Lower leg skin (tissue), 4 donors: Measurements from ENCODE around the gene ZNF407. TPM values are rescaled to one million over a fixed set of nuclear protein-coding genes. Genes with fewer than 3 reads are reported as not detected.

Source experiments
- DNase-seq, 2 donors: peaks; one replicate each; pipeline ENCODE4 v3.0.0-alpha.2; 2019; ENCODE audit warnings: low spot score in 2 of 2
- H3K4me3 ChIP-seq: fragments of 200-600 bp; sonication (generic); 2 replicates; pipeline ENCODE4 v1.5.1; 2017; ENCODE audit warnings: mild to moderate bottlenecking, low read depth; ENCODE audit not compliant: poor library complexity, severe bottlenecking
- CTCF ChIP-seq, 3 donors: fragments of 450-650 bp; IDR thresholded peaks; one replicate each; pipeline ENCODE4 v1.5.1; 2016; ENCODE audit warnings: antibody characterized with exemption in 3 of 3, mild to moderate bottlenecking in 3 of 3, moderate library complexity in 2 of 3
- POLR2A ChIP-seq, 2 donors: fragments of 450-650 bp; IDR thresholded peaks; one replicate each; pipeline ENCODE4 v1.6.1; 2016 to 2017; ENCODE audit warnings: antibody characterized with exemption in 2 of 2, mild to moderate bottlenecking in 1 of 2, moderate library complexity in 1 of 2
- WGBS, 2 donors: methylation state at CpG; one replicate each; pipeline ENCODE4 v1.1.5; 2018; 5-methylcytosine and 5-hydroxymethylcytosine counted together
- intact Hi-C: fragments of 100-400 bp; cut with DNase I; formaldehyde crosslinking; loops from one replicate; pipeline ENCODE4 v1.15.0; 2023; ENCODE audit warnings: low total_unique reads
- total RNA-seq, 4 donors: library from RNA; depleted of rRNA; stranded (reverse); fragments of >200 nt; gene quantifications; one replicate each; pipeline ENCODE4 v1.1.0, GENCODE V29; 2016

Gene ZNF407
- total RNA-seq, 4 donors from 2014 or later = 7.0 to 13.9 (median 10.9) TPM

- intact Hi-C loops = no loop called here
- WGBS, 2 donors = 70 to 71% methylated on average over 3 of the region's 3 CpGs
- no peak for DNase-seq
- no peak for TF ChIP-seq CTCF (IDR thresholded peaks at IDR 0.05)
- no peak for TF ChIP-seq POLR2A (IDR thresholded peaks at IDR 0.05)
- no peak overlapping the region for H3K4me3 ChIP-seq
Observed at GRCh38 chr18:75034937-75035336, 437.3 kb downstream of the ZNF407 start.

- 59 to 61% methylated on average over 3 of the region's 3 CpGs for WGBS, 2 donors
- H3K4me3 ChIP-seq = no peak overlapping the region
- intact Hi-C loops = no loop called here
- no peak for DNase-seq
- no peak for TF ChIP-seq POLR2A (IDR thresholded peaks at IDR 0.05)
- no peak for TF ChIP-seq CTCF (IDR thresholded peaks at IDR 0.05)
Observed at GRCh38 chr18:75035928-75036327, 438.3 kb downstream of the ZNF407 start.

DNA sequence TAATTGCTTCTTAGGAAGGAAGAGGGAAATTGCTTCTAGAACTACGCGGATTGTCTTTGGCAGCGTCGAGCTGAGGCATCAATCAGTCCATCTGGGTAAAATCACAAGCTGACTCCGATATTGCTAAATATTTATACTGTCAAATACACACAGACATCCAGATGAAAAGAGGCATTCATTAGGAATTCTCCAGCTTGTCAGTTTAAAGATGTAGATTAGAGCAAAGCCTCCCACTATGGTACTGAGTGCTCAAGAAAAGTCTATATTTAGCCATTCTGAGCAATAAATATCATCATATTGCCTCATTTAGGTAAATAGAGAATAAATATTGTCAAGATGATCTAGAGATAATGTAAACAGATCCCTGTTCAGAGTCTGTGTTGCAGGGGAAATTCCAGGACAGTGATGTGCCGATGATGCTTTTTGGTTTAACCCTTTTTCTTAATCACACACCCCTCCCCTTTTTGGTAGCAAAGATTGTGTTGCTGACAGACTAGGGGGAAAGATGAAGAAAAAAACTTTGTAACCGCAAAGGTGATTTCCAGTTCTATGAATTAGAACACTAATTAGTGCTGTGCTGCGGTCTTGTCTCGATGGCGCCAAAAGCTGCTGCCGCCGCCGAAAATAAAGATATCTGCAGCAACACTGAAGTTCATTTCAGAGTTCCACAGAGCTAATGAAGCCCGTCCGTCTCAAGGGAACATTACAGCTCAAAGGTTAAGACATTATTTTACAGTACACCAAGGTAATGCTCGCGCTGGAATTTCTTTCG is 439.4 kb downstream of the ZNF407 start:
- 83 to 84% methylated on average over 18 of the region's 18 CpGs for whole genome bisulfite sequencing, 2 donors
- no peak for DNase-seq
- no peak overlapping the region for H3K4me3 ChIP-seq
- TF ChIP-seq CTCF (IDR thresholded peaks at IDR 0.05) (no peak), POLR2A (IDR thresholded peaks at IDR 0.05) (no peak)
- intact Hi-C loops = no loop called here

DNA sequence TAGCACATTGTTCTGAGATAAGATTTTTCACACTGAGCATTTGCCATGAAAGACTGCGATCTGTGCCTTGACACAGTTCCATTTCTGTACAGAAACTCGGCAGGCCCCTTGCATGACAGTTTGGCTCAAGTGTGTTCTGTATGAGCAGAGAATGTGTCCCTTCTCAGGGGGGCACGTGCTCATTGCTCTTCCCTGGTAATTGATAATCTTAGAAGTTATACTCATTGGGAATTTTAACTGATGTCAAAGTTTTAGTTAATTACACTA is 440.0 kb downstream of the ZNF407 start:
- no peak for DNase-seq
- 85 to 87% methylated on average over 3 of the region's 3 CpGs for WGBS, 2 donors
- no peak for TF ChIP-seq CTCF (IDR thresholded peaks at IDR 0.05)
- TF ChIP-seq POLR2A (IDR thresholded peaks at IDR 0.05) = no peak
- intact Hi-C loops = no loop called here
- no peak overlapping the region for H3K4me3 ChIP-seq

DNA sequence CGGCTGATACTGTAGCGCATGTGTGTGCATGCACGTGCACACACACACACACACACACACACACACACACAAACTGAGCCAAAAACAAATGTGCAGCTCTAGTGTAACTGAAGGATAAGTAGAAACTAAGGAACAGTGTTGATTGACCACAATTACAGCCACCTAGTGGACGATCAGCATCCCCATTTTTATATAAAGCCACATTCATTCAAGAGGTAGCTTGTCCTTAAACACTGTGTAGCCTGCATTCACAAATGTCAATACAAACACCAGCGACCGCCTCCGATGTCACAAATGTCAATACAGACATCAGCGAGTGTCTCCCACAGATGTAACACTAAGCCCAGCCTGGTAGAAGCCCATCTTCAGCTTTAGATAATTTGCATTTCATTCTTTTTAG is 443.9 kb downstream of the ZNF407 start:
- intact Hi-C loops = no loop called here
- DNase-seq = no peak
- WGBS, 2 donors = 89 to 92% methylated on average over 8 of the region's 8 CpGs
- no peak overlapping the region for H3K4me3 ChIP-seq
- TF ChIP-seq CTCF (IDR thresholded peaks at IDR 0.05) (no peak), POLR2A (IDR thresholded peaks at IDR 0.05) (no peak)

GRCh38 chr18:75043478-75043877 is 445.8 kb downstream of the ZNF407 start:
- TF ChIP-seq POLR2A (IDR thresholded peaks at IDR 0.05) (no peak), CTCF (IDR thresholded peaks at IDR 0.05) (no peak)
- 96 to 98% methylated on average over 4 of the region's 4 CpGs for WGBS, 2 donors
- H3K4me3 ChIP-seq = no peak overlapping the region
- intact Hi-C loops = no loop called here
- no peak for DNase-seq
